HT1080 (cell line): Measurements from ENCODE around the gene PTPRE. TPM values are rescaled to one million over a fixed set of nuclear protein-coding genes. Genes with fewer than 3 reads are reported as not detected.

Source experiments
- DNase-seq: peaks from one replicate; pipeline ENCODE4 v3.0.0-alpha.2; 2015; ENCODE audit warnings: low read depth
- total RNA-seq: library from RNA; depleted of rRNA; stranded (reverse); fragments of >200 nt; shearing (Covaris generic); gene quantifications from 2 replicates; pipeline ENCODE4 v1.2.3, GENCODE V29; 2014

The PTPRE gene
- total RNA-seq, 1 experiment from 2014 or later, result 32.0 TPM

- DNase-seq, result no peak
Measured at GRCh38 chr10:127998501-127999144, 91.7 kb downstream of the PTPRE start.

GRCh38 chr10:127999297-128000129 lies 92.6 kb downstream of the PTPRE start:
- DNase-seq, result no peak

DNA sequence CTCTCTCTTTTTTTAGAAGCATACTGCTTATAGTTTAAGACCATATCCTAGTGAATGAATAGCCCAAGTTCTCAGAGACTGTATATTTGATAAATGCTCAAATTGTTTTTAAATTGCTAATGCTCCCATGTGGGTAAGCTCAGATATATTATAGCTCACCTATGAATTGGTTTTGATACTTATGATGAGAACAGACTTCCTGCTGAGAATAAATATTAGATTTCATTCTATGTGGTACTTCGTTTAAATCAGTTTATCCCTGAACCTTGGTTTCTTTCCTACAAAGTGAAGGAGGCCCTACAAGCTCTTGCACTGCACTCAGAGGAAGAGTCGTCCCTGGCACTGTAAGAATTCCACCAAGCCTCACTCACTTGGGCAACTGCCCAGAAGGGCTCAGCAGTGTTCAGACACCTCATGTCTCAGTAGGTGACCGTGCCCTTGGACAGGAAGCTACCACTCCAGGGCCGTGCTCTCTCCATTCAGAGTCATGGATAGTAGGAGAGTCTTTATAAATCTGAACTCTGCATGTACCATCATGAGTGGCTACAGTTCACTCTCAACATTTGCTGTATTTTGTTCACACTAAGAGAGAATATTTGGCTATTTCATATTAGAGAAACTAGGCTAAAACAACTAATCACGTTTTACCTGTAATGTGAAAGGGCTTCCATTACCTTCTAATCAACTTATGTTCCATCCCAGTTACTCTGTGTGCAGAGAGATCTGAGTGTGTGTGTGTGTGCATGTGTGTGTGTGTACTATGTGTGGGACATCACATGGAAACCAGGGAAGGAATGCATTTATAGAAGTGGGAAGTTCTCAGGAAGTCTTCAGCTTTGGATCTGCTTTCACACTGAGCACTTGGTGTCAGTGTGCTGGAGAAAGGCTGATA lies 93.8 kb downstream of the PTPRE start:
- peak; percentile 75 for DNase-seq

DNA sequence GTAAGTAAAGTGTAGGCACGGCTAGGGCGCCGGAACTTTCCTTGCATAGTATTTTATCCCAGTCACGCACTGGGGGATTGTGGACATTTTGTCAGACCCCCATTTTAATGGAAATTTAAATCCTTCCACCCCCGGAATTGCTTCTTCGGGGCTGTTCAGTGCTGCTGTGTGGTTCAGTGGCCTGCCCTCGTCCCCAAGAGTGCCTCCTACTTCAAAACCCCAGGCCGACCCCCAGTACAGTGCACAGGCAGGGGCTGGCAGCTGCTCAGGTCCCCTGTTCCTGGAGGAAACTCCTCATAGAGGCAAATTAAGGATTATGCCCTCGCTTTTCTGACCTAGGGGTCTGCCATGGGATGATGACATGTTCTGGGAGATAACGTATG lies 94.5 kb downstream of the PTPRE start:
- no peak for DNase-seq

- no peak for DNase-seq
Measured at GRCh38 chr10:128001849-128002248, 94.9 kb downstream of the PTPRE start.

DNA sequence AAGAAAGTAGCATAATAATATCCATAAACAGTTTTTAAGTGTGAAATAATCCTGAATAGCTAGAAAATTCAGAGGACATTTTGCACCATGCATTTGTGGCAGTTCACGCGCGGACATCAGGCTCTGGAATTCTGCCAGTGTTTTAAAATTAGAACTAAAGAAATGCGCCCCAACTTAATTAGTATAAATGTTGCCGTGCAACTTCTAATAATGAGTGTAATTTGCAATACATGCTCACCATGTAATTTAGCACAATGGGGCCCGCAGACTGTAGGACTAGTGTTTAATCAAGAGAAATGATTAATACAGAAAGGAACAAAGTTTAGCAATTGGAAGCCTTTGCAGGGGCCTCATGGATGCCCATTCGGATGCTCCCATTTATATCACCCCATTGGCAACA lies 96.6 kb downstream of the PTPRE start:
- DNase-seq, result no peak

- no peak for DNase-seq
Measured at GRCh38 chr10:128005858-128006257, 99.0 kb downstream of the PTPRE start.

- no peak for DNase-seq
Measured at GRCh38 chr10:128007056-128007455, 100.2 kb downstream of the PTPRE start.

DNA sequence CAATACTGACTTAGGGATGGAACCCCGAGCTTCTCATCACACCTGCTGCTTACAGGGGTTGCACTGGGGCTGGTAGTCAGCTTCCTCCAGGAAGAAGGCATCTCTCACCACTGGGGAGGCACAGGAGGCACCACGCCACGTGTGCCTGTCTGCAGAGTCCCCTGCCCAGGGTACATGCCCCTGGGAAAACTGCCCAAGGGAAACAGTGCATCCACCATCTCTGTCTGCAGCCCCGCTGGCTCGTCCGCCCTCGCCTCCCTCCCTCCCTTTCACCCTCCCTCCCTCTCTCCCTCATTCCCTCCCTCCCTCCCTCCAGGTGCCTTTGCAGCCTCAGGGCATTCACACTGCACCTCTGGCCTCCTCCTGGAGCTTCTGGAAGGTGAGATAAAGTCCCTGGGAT lies 101.1 kb downstream of the PTPRE start:
- no peak for DNase-seq

DNA sequence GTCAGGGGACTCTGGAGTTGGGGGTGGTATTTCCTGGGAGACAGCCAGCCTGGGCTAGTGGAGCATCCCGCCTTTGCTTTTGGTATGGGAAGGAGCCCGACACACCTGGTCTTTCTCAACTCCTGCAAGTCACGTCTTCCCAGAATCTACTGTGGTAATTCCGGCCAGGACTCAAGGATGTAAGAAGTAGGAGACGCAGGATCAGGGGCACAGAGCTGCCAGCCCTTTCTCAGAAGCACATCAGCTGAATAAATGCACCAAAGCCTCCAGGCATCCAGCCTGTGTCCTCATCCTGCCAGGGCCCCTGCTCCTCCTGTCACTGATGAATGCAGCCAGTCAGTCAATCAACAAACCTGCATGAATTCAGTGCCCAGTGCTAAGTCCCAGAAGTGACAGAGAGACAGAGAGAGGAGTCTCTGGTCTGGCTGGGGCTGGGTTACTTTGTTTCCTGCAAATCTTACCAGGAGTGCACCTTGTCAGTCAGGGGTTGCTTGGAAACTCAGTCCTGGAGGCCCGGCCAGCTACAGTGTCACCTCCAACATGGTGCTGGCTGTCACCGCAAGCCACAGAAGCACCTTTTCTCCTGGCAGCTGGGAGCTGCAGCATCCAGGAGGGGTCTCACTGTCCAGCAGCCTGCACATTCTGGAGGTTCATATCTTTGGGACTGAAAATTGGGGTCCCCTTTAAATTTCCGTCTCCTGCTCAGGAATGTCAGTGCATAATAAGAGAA lies 101.8 kb downstream of the PTPRE start:
- DNase-seq, result no peak

- no peak for DNase-seq
Measured at GRCh38 chr10:128009372-128010126, 102.6 kb downstream of the PTPRE start.

DNA sequence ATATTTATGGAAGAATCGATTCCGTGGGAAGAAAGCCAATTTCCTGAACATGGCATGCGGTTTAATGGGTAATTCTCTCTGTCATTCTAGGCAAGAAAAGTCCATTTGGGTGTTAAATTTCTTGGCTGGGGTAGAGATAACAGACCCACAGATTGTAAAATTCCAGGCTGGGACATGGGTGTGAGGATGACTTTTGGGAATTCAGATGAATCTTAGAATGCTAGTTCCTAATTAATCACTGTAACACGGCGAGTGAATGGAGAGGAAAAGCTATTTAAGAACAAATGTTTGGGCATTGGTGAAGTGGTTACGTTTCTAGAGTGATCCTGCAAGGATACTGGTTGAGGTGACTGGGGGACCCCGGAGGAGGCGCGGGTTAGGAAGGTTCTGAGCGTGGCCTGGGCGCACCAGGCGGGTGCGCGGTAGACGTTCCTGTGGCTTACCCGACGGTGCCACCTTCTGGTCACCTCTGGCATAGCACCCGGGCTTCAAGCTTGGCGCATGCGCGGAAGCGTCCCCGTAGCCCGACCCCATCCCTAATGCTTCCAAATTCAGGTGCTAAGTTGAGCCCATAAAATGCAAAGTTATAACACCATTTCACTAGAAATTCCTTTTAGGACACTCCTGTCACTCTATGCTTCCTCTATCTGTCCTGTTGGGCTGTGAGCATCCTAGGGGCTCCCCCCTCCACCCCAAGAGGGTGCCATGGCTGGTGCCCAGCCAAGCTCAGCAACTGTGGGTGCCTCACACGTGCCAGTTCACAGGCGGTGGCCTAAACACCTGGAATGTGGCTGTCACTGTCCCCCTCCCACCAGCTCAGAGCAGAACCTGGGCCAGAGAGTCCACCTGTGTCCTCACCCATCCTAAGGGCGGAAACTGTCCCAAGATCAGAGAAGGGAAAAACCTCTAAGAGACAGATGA lies 104.4 kb downstream of the PTPRE start:
- peak; percentile 73 for DNase-seq

- peak; percentile 70 for DNase-seq
Measured at GRCh38 chr10:128013626-128014025, 106.7 kb downstream of the PTPRE start.

DNA sequence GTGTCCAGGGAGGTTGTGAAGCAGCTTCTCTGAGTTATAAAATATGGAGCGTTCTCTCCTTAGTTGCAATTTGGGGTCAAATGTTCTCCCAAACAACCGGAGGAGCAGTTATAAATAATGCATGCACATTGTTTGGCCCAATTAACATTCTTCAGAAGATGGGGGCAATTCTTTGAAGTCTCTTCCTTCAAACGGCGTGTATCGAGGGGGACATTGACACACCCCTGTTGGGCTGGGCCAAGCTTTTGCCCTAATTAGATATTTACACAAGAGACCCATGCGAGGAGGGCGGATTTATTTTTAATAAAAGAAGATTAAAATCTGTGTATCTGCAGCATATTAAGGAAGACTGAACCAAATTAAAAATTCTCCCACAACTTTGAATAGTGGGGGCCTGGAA lies 107.3 kb downstream of the PTPRE start:
- no peak for DNase-seq

DNA sequence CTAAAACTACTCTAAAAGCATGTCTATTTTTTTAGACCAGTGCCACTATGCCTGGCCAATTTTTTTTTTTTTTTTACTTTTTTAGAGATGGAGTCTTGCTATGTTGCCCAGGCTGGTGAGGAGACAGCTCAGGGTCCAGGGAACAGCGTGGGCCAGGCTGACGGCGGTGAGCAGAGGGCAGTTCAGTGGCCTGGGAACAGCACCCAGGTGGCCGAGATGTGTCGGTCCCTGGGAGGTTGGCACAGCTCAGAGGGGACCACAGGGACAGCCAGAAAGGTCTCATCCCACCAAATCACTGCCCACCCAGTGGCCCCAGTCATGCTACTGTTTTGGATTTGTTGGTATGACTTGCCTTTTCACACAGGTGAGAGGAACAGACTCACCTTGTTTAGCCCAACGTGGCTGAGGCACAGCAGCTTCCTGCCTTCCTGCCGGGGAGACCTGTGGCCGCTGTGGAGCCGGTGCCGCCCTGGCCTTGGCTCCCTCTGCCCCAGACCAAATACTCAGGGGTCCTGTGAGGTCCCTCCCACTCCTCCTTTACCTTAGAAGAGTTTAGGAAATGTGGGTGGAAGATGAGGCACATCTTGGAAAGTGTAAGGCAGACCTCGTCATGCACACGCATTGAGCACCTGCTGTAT lies 109.6 kb downstream of the PTPRE start:
- DNase-seq, result no peak

DNA sequence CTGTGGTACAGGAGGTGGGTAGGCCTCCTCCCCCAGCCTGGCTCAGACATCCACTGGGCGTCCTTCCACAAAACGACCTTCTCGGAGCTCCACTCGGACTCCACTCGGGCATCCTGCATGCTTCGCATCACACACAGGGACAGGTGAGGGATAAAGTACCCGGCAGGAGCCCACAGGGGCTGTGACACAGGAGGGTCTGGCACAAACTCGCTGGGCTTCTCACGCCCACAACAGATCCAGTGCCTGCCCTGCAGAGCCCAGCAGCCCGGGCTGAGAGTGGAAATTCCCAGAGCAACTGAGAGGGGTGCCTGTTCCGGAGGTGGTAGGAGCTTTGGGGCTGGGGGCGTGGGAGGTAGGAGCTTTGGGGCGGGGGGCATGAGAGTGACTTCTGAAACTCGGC lies 110.9 kb downstream of the PTPRE start:
- DNase-seq, result no peak

GRCh38 chr10:128018236-128018635 lies 111.3 kb downstream of the PTPRE start:
- no peak for DNase-seq

DNA sequence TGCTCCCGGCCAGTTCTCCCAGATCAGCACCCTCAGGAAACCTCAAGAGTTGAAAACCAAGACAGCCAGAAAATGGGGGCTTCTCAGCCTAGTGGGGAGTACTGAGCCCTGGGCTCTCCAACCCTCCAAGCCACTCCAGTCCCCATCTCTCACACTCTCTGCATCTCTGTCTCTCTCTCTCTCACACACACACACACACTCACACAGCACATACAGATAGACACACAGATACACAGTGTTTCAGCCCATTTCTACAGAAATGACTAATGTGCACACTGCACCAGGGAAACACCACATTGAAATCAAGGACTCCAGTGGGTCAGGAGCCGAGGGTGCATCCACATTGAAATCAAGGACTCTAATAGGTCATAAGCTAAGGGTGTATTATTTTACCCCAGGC lies 111.8 kb downstream of the PTPRE start:
- no peak for DNase-seq
